ENCODE measurements around the gene GPBP1L1.

- TF ChIP-seq ZNF280B (CRISPR knock-in tag; IDR thresholded peaks at IDR 0.05) = no peak
- no peak for TF ChIP-seq HMGXB4 (CRISPR knock-in tag; IDR thresholded peaks at IDR 0.05)
- no peak for TF ChIP-seq EZH2 (IDR thresholded peaks at IDR 0.05; ENCODE audit: borderline replicate concordance, low read depth, low read length)
Observed at GRCh38 chr1:45629035-45629434, 57.3 kb downstream of the GPBP1L1 start.

Data from K562 (cell line).